IMR-90 (cell line): ENCODE measurements around the gene RTN1. TPM values are rescaled to one million over a fixed set of nuclear protein-coding genes. Genes with fewer than 3 reads are reported as not detected.
A peak's percentile ranks its signal among the peaks of the same experiment; 100 is the strongest.

Source experiments
- ATAC-seq: fragments of 200-7000 bp; cut with Tn5 transposase; 2 replicates; pipeline ENCODE4 v1.9.1; 2020; ENCODE audit warnings: low read depth, mild to moderate bottlenecking, moderate library complexity
- BruUV-seq: library from RNA; stranded (reverse); fragments of 400-500 nt; replicated peaks from 2 replicates; lab custom pipeline; 2021; lab: Mats Ljungman, UMichigan
- CTCF ChIA-PET: fragments of 300-600 bp; formaldehyde crosslinking; extraction: SDS; loops from one replicate; lab custom pipeline; 2021; ENCODE audit warnings: antibody characterized with exemption; lab: Yijun Ruan, JAX
- POLR2A ChIA-PET: fragments of 300-600 bp; sonication (Branson Sonifier 250); formaldehyde crosslinking; loops from one replicate; lab custom pipeline; 2022; ENCODE audit warnings: antibody characterized with exemption; ENCODE audit not compliant: unreplicated experiment; lab: Charles Lee
- DNase-seq: peaks from one replicate; pipeline ENCODE4 v3.0.0; 2013
- H2AFZ ChIP-seq: replicated peaks from 2 replicates; pipeline ENCODE3; 2013; ENCODE audit warnings: low read length, mild to moderate bottlenecking; ENCODE audit not compliant: poor library complexity
- H2AK5ac ChIP-seq: 2 replicates; pipeline ENCODE4 v1.6.1; 2013; ENCODE audit warnings: low read depth, low read length, inconsistent platforms
- H2AK9ac ChIP-seq: replicated peaks from 2 replicates; pipeline ENCODE3; 2013; ENCODE audit warnings: mild to moderate bottlenecking, low read depth, low read length, moderate library complexity; ENCODE audit not compliant: poor library complexity
- H2BK120ac ChIP-seq: 2 replicates; pipeline ENCODE4 v1.6.1; 2013; ENCODE audit warnings: low read depth, low read length, inconsistent platforms
- H2BK15ac ChIP-seq: 3 replicates; pipeline ENCODE4 v1.6.1; 2013; ENCODE audit warnings: low read depth, low read length, inconsistent platforms
- H2BK20ac ChIP-seq: 2 replicates; pipeline ENCODE4 v1.6.1; 2013; ENCODE audit warnings: low read depth, mild to moderate bottlenecking, inconsistent platforms, low read length, moderate library complexity
- H2BK5ac ChIP-seq: 2 replicates; pipeline ENCODE4 v1.6.1; 2013; ENCODE audit warnings: mild to moderate bottlenecking, low read depth, low read length, inconsistent platforms; ENCODE audit not compliant: poor library complexity, severe bottlenecking
- H3K14ac ChIP-seq: replicated peaks from 2 replicates; pipeline ENCODE4 v1.6.1; 2013; ENCODE audit warnings: low read depth, low read length, inconsistent platforms
- H3K18ac ChIP-seq: 2 replicates; pipeline ENCODE4 v1.6.1; 2013; ENCODE audit warnings: low read depth, low read length, control low read depth
- H3K23ac ChIP-seq: 2 replicates; pipeline ENCODE4 v1.6.1; 2013; ENCODE audit warnings: low read depth, low read length, inconsistent platforms
- H3K27ac ChIP-seq: 2 replicates; pipeline ENCODE4 v1.5.1; 2013; ENCODE audit warnings: mild to moderate bottlenecking, control low read depth, low read length; ENCODE audit not compliant: insufficient read depth
- H3K27me3 ChIP-seq: 2 replicates; pipeline ENCODE4 v1.6.1; 2013; ENCODE audit warnings: low read length; ENCODE audit not compliant: control insufficient read depth, insufficient read depth
- H3K36me3 ChIP-seq: 2 replicates; pipeline ENCODE4 v1.6.1; 2013; ENCODE audit warnings: low read length, mixed read lengths; ENCODE audit not compliant: control insufficient read depth, insufficient read depth
- H3K4ac ChIP-seq: 2 replicates; pipeline ENCODE4 v1.6.1; 2013; ENCODE audit warnings: low read depth, low read length, inconsistent platforms
- H3K4me1 ChIP-seq: 2 replicates; pipeline ENCODE4 v1.6.1; 2013; ENCODE audit warnings: low read length, mixed read lengths; ENCODE audit not compliant: control insufficient read depth, insufficient read depth
- H3K4me2 ChIP-seq: 2 replicates; pipeline ENCODE4 v1.6.1; 2013; ENCODE audit warnings: low read depth, mild to moderate bottlenecking, control low read depth, low read length, moderate library complexity
- H3K4me3 ChIP-seq: 2 replicates; pipeline ENCODE4 v1.5.1; 2013; ENCODE audit warnings: low read depth, mild to moderate bottlenecking, control low read depth, low read length, moderate library complexity; ENCODE audit not compliant: insufficient read depth
- H3K56ac ChIP-seq: 2 replicates; pipeline ENCODE4 v1.6.1; 2013; ENCODE audit warnings: low read length, inconsistent platforms; ENCODE audit not compliant: insufficient read depth; ENCODE audit errors: extremely low read depth
- H3K79me1 ChIP-seq, 2 experiments: 2 replicates each; pipeline ENCODE4 v1.6.1; 2013; ENCODE audit warnings: low read length in 2 of 2, inconsistent platforms in 1 of 2, low read depth in 1 of 2
- H3K9ac ChIP-seq: 2 replicates; pipeline ENCODE4 v1.6.1; 2013; ENCODE audit warnings: low read depth, low read length, control low read depth
- H3K9me1 ChIP-seq: 2 replicates; pipeline ENCODE4 v1.6.1; 2013; ENCODE audit warnings: low read length, inconsistent platforms; ENCODE audit not compliant: insufficient read depth
- H3K9me3 ChIP-seq: 2 replicates; pipeline ENCODE4 v1.6.1; 2013; ENCODE audit warnings: low read length; ENCODE audit not compliant: control insufficient read depth, insufficient read depth
- H4K20me1 ChIP-seq: 2 replicates; pipeline ENCODE4 v1.6.1; 2013; ENCODE audit warnings: low read length, inconsistent platforms; ENCODE audit not compliant: insufficient read depth
- H4K5ac ChIP-seq: 2 replicates; pipeline ENCODE4 v1.6.1; 2013; ENCODE audit warnings: mild to moderate bottlenecking, low read depth, low read length, control low read depth
- H4K8ac ChIP-seq, 2 experiments: 2 replicates each; pipeline ENCODE4 v1.6.1; 2013; ENCODE audit warnings: low read depth in 2 of 2, low read length in 2 of 2, control low read depth in 1 of 2, inconsistent platforms in 1 of 2
- H4K91ac ChIP-seq: 2 replicates; pipeline ENCODE4 v1.6.1; 2013; ENCODE audit warnings: low read depth, low read length, inconsistent platforms; ENCODE audit not compliant: insufficient read depth
- BHLHE40 ChIP-seq: fragments of 150-350 bp; IDR thresholded peaks from 2 replicates; pipeline ENCODE4 v1.6.1; 2016; ENCODE audit warnings: mild to moderate bottlenecking, low read depth, low read length
- CEBPB ChIP-seq: IDR thresholded peaks from 2 replicates; pipeline ENCODE4 v1.6.1; 2012; ENCODE audit warnings: low read depth, low read length, improper control_type of control experiment
- CHD1 ChIP-seq: IDR thresholded peaks from 2 replicates; pipeline ENCODE4 v1.6.1; 2012; ENCODE audit warnings: low read depth, low read length, improper control_type of control experiment
- CTCF ChIP-seq: conservative IDR thresholded peaks from 2 replicates; pipeline ENCODE4 v1.5.1; 2012; ENCODE audit warnings: mild to moderate bottlenecking, low read depth, low read length, improper control_type of control experiment
- FOS ChIP-seq: fragments of 150-350 bp; IDR thresholded peaks from 2 replicates; pipeline ENCODE4 v1.6.1; 2016; ENCODE audit warnings: low read depth, low read length
- MAFK ChIP-seq: IDR thresholded peaks from 2 replicates; pipeline ENCODE4 v1.6.1; 2012; ENCODE audit warnings: low read depth, low read length, improper control_type of control experiment
- MAZ ChIP-seq: IDR thresholded peaks from 2 replicates; pipeline ENCODE4 v1.6.1; 2012; ENCODE audit warnings: low read depth, mild to moderate bottlenecking, low read length, improper control_type of control experiment, moderate library complexity, borderline replicate concordance
- MXI1 ChIP-seq: IDR thresholded peaks from 2 replicates; pipeline ENCODE4 v1.6.1; 2012; ENCODE audit warnings: low read depth, mild to moderate bottlenecking, low read length, moderate library complexity, borderline replicate concordance
- NFE2L2 ChIP-seq: fragments of 150-350 bp; IDR thresholded peaks from 2 replicates; pipeline ENCODE4 v1.6.1; 2016; ENCODE audit warnings: low read depth, mild to moderate bottlenecking, low read length
- POLR2A ChIP-seq: IDR thresholded peaks from 2 replicates; pipeline ENCODE4 v1.6.1; 2012; ENCODE audit warnings: mild to moderate bottlenecking, low read depth, low read length
- RAD21 ChIP-seq: IDR thresholded peaks from 2 replicates; pipeline ENCODE4 v1.6.1; 2012; ENCODE audit warnings: low read length, improper control_type of control experiment
- RCOR1 ChIP-seq: IDR thresholded peaks from 2 replicates; pipeline ENCODE4 v1.6.1; 2012; ENCODE audit warnings: mild to moderate bottlenecking, low read length, improper control_type of control experiment; ENCODE audit not compliant: insufficient replicate concordance
- RFX5 ChIP-seq: IDR thresholded peaks from 2 replicates; pipeline ENCODE4 v1.8.0; 2012; ENCODE audit warnings: low read depth, mild to moderate bottlenecking, low read length, moderate library complexity
- SMC3 ChIP-seq: fragments of 150-350 bp; IDR thresholded peaks from 2 replicates; pipeline ENCODE4 v1.6.1; 2016; ENCODE audit warnings: low read depth, mild to moderate bottlenecking, antibody characterized with exemption, low read length, moderate library complexity
- USF2 ChIP-seq: fragments of 150-350 bp; IDR thresholded peaks from 2 replicates; pipeline ENCODE4 v1.6.1; 2017; ENCODE audit warnings: mild to moderate bottlenecking, antibody characterized with exemption, low read length, low read depth
- WGBS, 2 experiments: methylation state at CpG; one replicate each; pipeline versions ENCODE4 v1.1.5 to v1.1.7; 2013; ENCODE audit warnings: missing lambda C conversion rate in 2 of 2; ENCODE audit not compliant: insufficient read length in 1 of 2; ENCODE audit errors: extremely low coverage in 2 of 2; 5-methylcytosine and 5-hydroxymethylcytosine counted together
- dilution Hi-C: fragments of 300-500 bp; cut with HindIII; formaldehyde crosslinking; loops from one replicate; pipeline ENCODE4 v1.14.3; 2018; ENCODE audit warnings: low sequenced_read_pairs; ENCODE audit not compliant: unreplicated experiment
- in situ Hi-C: fragments of 300-500 bp; cut with MboI; formaldehyde crosslinking; loops from 3 replicates; pipeline ENCODE4 v1.14.3; 2019; ENCODE audit warnings: low sequenced_read_pairs, inconsistent platforms, mixed read lengths
- intact Hi-C: fragments of 100-400 bp; cut with micrococcal nuclease; formaldehyde crosslinking; loops from 2 replicates; pipeline ENCODE4 v1.10.0; 2022
- polyA plus RNA-seq, 3 experiments: library from polyadenylated mRNA; depleted of rRNA; stranded (reverse); fragments of >200 nt; gene quantifications; 2 replicates each; pipeline ENCODE4 v1.2.3, GENCODE V29; 2012; ENCODE audit warnings: low replicate concordance in 1 of 3
- total RNA-seq: library from RNA; depleted of rRNA; stranded (reverse); fragments of >200 nt; gene quantifications from 2 replicates; pipeline ENCODE4 v1.2.3, GENCODE V29; 2012

RTN1 gene
- total and polyA plus RNA-seq, 2 of the 4 experiments (the other 2 are of a cell fraction), result 0.18 to 0.46 TPM

- no peak overlapping the region for H3K27ac ChIP-seq
- no CpG with 5 or more reads among the region's 3 CpGs for WGBS, 2 experiments
Measured at GRCh38 chr14:59677771-59678231, 192.8 kb downstream of the RTN1 start.

More at GRCh38 chr14:59677771-59678231, 192.8 kb downstream of the RTN1 start:
- Histone ChIP-seq H3K9me3 (no peaks in the 10 kb centered on the region), H4K91ac (no peak overlapping the region), H3K18ac (no peak overlapping the region), H3K4me1 (no peaks in the 10 kb centered on the region), H3K79me1 (no peaks in the 10 kb centered on the region), H3K27me3 (no peaks in the 10 kb centered on the region), H4K8ac (no peak overlapping the region), H3K56ac (no peak overlapping the region), H2AK9ac (no peak overlapping the region), H3K23ac (no peak overlapping the region), H4K5ac (no peak overlapping the region), H3K36me3 (no peaks in the 10 kb centered on the region), H3K4ac (no peak overlapping the region), H3K4me3 (no peak overlapping the region), H3K14ac (no peak overlapping the region), H2BK120ac (no peak overlapping the region), H2AFZ (no peak overlapping the region), H2BK15ac (no peak overlapping the region), H3K4me2 (no peak overlapping the region), H3K9me1 (no peaks in the 10 kb centered on the region), H4K20me1 (no peaks in the 10 kb centered on the region), H2BK5ac (no peak overlapping the region), H2BK20ac (no peak overlapping the region), H2AK5ac (no peak overlapping the region), H3K9ac (no peak overlapping the region)
- dilution Hi-C loops (no loop called here), intact Hi-C loops (no loop called here), in situ Hi-C loops (no loop called here)
- DNase-seq (peak; percentile 20), ATAC-seq (peak; percentile 69)
- no peak for TF ChIP-seq MAZ
- no peak for TF ChIP-seq MXI1
- TF ChIP-seq CEBPB, result no peak
- TF ChIP-seq CTCF, result no peak
- no peak for TF ChIP-seq RFX5
- no peak for TF ChIP-seq FOS
- no peak for TF ChIP-seq SMC3
- no peak for TF ChIP-seq POLR2A
- no peak for TF ChIP-seq RCOR1
- no peak for TF ChIP-seq RAD21
- no peak for TF ChIP-seq CHD1
- TF ChIP-seq NFE2L2, result no peak
- no peak for TF ChIP-seq MAFK
- no peak for TF ChIP-seq USF2
- no peak for TF ChIP-seq BHLHE40
- ChIA-PET CTCF (no interaction called here), POLR2A (no interaction called here)
- BruUV-seq, result no TSS peak
